ENCODE measurements around the gene RAP1GAP2. TPM values are rescaled to one million over a fixed set of nuclear protein-coding genes. Genes with fewer than 3 reads are reported as not detected.

The RAP1GAP2 gene
- total RNA-seq, 1 donor from 2014 or later = 8.6 TPM

GRCh38 chr17:2900842-2901241, 104.6 kb downstream of the RAP1GAP2 start:
- H3K27ac ChIP-seq (ENCODE audit: low read depth, low read length) = no peak overlapping the region
- Mint-ChIP-seq H3K9me3 (ENCODE audit: unreplicated experiment) (peaks cover 5% of the 10 kb centered on the region), H3K36me3 (ENCODE audit: low read depth, unreplicated experiment) (peaks cover 2% of the 10 kb centered on the region), H3K4me1 (ENCODE audit: low read depth, unreplicated experiment) (no peaks in the 10 kb centered on the region), H3K27me3 (ENCODE audit: low read depth, unreplicated experiment) (peaks cover 8% of the 10 kb centered on the region), H3K27ac (ENCODE audit: unreplicated experiment) (no peak overlapping the region), H3K4me3 (ENCODE audit: unreplicated experiment) (no peak overlapping the region)
- H3K36me3 ChIP-seq (ENCODE audit: insufficient read depth, low read length) = no peaks in the 10 kb centered on the region
- no peaks in the 10 kb centered on the region for H3K9me3 ChIP-seq (ENCODE audit: insufficient read depth, low read depth, low read length)
- no peak overlapping the region for H3K4me2 ChIP-seq (ENCODE audit: low read length)
- H3K79me2 ChIP-seq (ENCODE audit: insufficient read depth, low read length) = no peaks in the 10 kb centered on the region
- H2AFZ ChIP-seq (ENCODE audit: low read depth, low read length) = no peak overlapping the region
- peaks cover 2% of the 10 kb centered on the region for H3K4me1 ChIP-seq (ENCODE audit: insufficient read depth, low read length)
- DNase-seq (ENCODE audit: low read depth) (no peak), FAIRE-seq (no peak)
- no peak for TF ChIP-seq EZH2 (IDR thresholded peaks at IDR 0.05; ENCODE audit: insufficient read depth, low read length)
- no peak for TF ChIP-seq CTCF (IDR thresholded peaks at IDR 0.05; ENCODE audit: insufficient read depth, low read depth, low read length)
- H3K27me3 ChIP-seq (ENCODE audit: insufficient read depth, low read length) = peaks cover 3% of the 10 kb centered on the region
- no peak overlapping the region for H3K4me3 ChIP-seq (ENCODE audit: insufficient read depth, low read depth, low read length)
- no peak overlapping the region for H3K9ac ChIP-seq (ENCODE audit: low read length)
- H4K20me1 ChIP-seq (ENCODE audit: insufficient read depth, low read length) = no peaks in the 10 kb centered on the region

GRCh38 chr17:2901582-2901981, 105.3 kb downstream of the RAP1GAP2 start:
- Mint-ChIP-seq H3K4me1 (ENCODE audit: low read depth, unreplicated experiment) (no peaks in the 10 kb centered on the region), H3K9me3 (ENCODE audit: unreplicated experiment) (peaks cover 5% of the 10 kb centered on the region), H3K36me3 (ENCODE audit: low read depth, unreplicated experiment) (peaks cover 2% of the 10 kb centered on the region), H3K27ac (ENCODE audit: unreplicated experiment) (no peak overlapping the region), H3K4me3 (ENCODE audit: unreplicated experiment) (no peak overlapping the region), H3K27me3 (ENCODE audit: low read depth, unreplicated experiment) (peaks cover 8% of the 10 kb centered on the region)
- H2AFZ ChIP-seq (ENCODE audit: low read depth, low read length) = no peak overlapping the region
- TF ChIP-seq EZH2 (IDR thresholded peaks at IDR 0.05; ENCODE audit: insufficient read depth, low read length) (no peak), CTCF (IDR thresholded peaks at IDR 0.05; ENCODE audit: insufficient read depth, low read depth, low read length) (no peak)
- no peaks in the 10 kb centered on the region for H4K20me1 ChIP-seq (ENCODE audit: insufficient read depth, low read length)
- H3K27ac ChIP-seq (ENCODE audit: low read depth, low read length) = no peak overlapping the region
- FAIRE-seq (no peak), DNase-seq (ENCODE audit: low read depth) (no peak)
- H3K36me3 ChIP-seq (ENCODE audit: insufficient read depth, low read length) = no peaks in the 10 kb centered on the region
- peaks cover 2% of the 10 kb centered on the region for H3K4me1 ChIP-seq (ENCODE audit: insufficient read depth, low read length)
- no peaks in the 10 kb centered on the region for H3K9me3 ChIP-seq (ENCODE audit: insufficient read depth, low read depth, low read length)
- H3K27me3 ChIP-seq (ENCODE audit: insufficient read depth, low read length) = peaks cover 3% of the 10 kb centered on the region
- H3K9ac ChIP-seq (ENCODE audit: low read length) = no peak overlapping the region
- H3K79me2 ChIP-seq (ENCODE audit: insufficient read depth, low read length) = no peaks in the 10 kb centered on the region
- no peak overlapping the region for H3K4me2 ChIP-seq (ENCODE audit: low read length)
- no peak overlapping the region for H3K4me3 ChIP-seq (ENCODE audit: insufficient read depth, low read depth, low read length)

GRCh38 chr17:2902546-2902945, 106.3 kb downstream of the RAP1GAP2 start:
- no peaks in the 10 kb centered on the region for H3K36me3 ChIP-seq (ENCODE audit: insufficient read depth, low read length)
- H3K79me2 ChIP-seq (ENCODE audit: insufficient read depth, low read length) = no peaks in the 10 kb centered on the region
- H3K27ac Mint-ChIP-seq (ENCODE audit: unreplicated experiment) = no peak overlapping the region
- H3K27me3 Mint-ChIP-seq (ENCODE audit: low read depth, unreplicated experiment) = peaks cover 8% of the 10 kb centered on the region
- no peaks in the 10 kb centered on the region for H4K20me1 ChIP-seq (ENCODE audit: insufficient read depth, low read length)
- H3K4me3 Mint-ChIP-seq (ENCODE audit: unreplicated experiment) = no peak overlapping the region
- H3K9me3 ChIP-seq (ENCODE audit: insufficient read depth, low read depth, low read length) = no peaks in the 10 kb centered on the region
- no peak for DNase-seq (ENCODE audit: low read depth)
- no peak overlapping the region for H2AFZ ChIP-seq (ENCODE audit: low read depth, low read length)
- no peak overlapping the region for H3K27ac ChIP-seq (ENCODE audit: low read depth, low read length)
- no peak overlapping the region for H3K9ac ChIP-seq (ENCODE audit: low read length)
- H3K36me3 Mint-ChIP-seq (ENCODE audit: low read depth, unreplicated experiment) = peaks cover 8% of the 10 kb centered on the region
- peaks cover 2% of the 10 kb centered on the region for H3K4me1 ChIP-seq (ENCODE audit: insufficient read depth, low read length)
- H3K27me3 ChIP-seq (ENCODE audit: insufficient read depth, low read length) = peaks cover 3% of the 10 kb centered on the region
- H3K4me2 ChIP-seq (ENCODE audit: low read length) = no peak overlapping the region
- no peak for FAIRE-seq
- H3K4me1 Mint-ChIP-seq (ENCODE audit: low read depth, unreplicated experiment) = peaks cover 2% of the 10 kb centered on the region
- TF ChIP-seq CTCF (IDR thresholded peaks at IDR 0.05; ENCODE audit: insufficient read depth, low read depth, low read length) (no peak), EZH2 (IDR thresholded peaks at IDR 0.05; ENCODE audit: insufficient read depth, low read length) (no peak)
- peaks cover 9% of the 10 kb centered on the region for H3K9me3 Mint-ChIP-seq (ENCODE audit: unreplicated experiment)
- no peak overlapping the region for H3K4me3 ChIP-seq (ENCODE audit: insufficient read depth, low read depth, low read length)
